ENCODE data around the gene UBA1. TPM values are rescaled to one million over a fixed set of nuclear protein-coding genes. Genes with fewer than 3 reads are reported as not detected.

UBA1 gene
- total RNA-seq, 4 donors from 2014 or later, result 125 to 218 (median 147) TPM

- no peak for DNase-seq (ENCODE audit: extremely low spot score)
- peaks cover 13 to 93% (median 85%) of the 10 kb centered on the region in 4 donors for H3K36me3 ChIP-seq
- no peaks in the 10 kb centered on the region for H3K9me3 ChIP-seq
- WGBS, result 75% methylated on average over 14 of the region's 18 CpGs
- H3K4me1 ChIP-seq, result peaks cover 6 to 13% (median 11%) of the 10 kb centered on the region in 4 donors
- H3K27ac ChIP-seq (replicated peaks in 1 of 4), result no peak overlapping the region
- no peaks in the 10 kb centered on the region for H3K27me3 ChIP-seq
- TF ChIP-seq, protein P1, sequence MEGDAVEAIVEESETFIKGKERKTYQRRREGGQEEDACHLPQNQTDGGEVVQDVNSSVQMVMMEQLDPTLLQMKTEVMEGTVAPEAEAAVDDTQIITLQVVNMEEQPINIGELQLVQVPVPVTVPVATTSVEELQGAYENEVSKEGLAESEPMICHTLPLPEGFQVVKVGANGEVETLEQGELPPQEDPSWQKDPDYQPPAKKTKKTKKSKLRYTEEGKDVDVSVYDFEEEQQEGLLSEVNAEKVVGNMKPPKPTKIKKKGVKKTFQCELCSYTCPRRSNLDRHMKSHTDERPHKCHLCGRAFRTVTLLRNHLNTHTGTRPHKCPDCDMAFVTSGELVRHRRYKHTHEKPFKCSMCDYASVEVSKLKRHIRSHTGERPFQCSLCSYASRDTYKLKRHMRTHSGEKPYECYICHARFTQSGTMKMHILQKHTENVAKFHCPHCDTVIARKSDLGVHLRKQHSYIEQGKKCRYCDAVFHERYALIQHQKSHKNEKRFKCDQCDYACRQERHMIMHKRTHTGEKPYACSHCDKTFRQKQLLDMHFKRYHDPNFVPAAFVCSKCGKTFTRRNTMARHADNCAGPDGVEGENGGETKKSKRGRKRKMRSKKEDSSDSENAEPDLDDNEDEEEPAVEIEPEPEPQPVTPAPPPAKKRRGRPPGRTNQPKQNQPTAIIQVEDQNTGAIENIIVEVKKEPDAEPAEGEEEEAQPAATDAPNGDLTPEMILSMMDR (IDR thresholded peaks at IDR 0.05), result no peak
- TF ChIP-seq POLR2A (IDR thresholded peaks at IDR 0.05; ENCODE audit: low read depth) (no peak), POLR2AphosphoS5 (IDR thresholded peaks at IDR 0.05) (no peak), EP300 (IDR thresholded peaks at IDR 0.05) (no peak)
- intact Hi-C loops (cut with DNase I), result no loop called here
- H3K4me3 ChIP-seq, result no peak overlapping the region
Observed at GRCh38 chrX:47172971-47173792, 20.4 kb upstream of the UBA1 start.

GRCh38 chrX:47174376-47174775, 19.3 kb upstream of the UBA1 start:
- Histone ChIP-seq H3K36me3 (peaks cover 11 to 100% (median 92%) of the 10 kb centered on the region in 4 donors), H3K9me3 (no peaks in the 10 kb centered on the region), H3K4me1 (peaks cover 6 to 23% (median 20%) of the 10 kb centered on the region in 4 donors), H3K27ac (replicated peaks in 1 of 4) (no peak overlapping the region), H3K27me3 (no peaks in the 10 kb centered on the region), H3K4me3 (no peak overlapping the region)
- intact Hi-C loops (cut with DNase I), result no loop called here
- WGBS, result 78% methylated on average over 12 of the region's 12 CpGs
- no peak for TF ChIP-seq POLR2AphosphoS5 (IDR thresholded peaks at IDR 0.05)
- TF ChIP-seq, protein P1 (IDR thresholded peaks at IDR 0.05), result no peak
- TF ChIP-seq POLR2A (IDR thresholded peaks at IDR 0.05; ENCODE audit: low read depth), result no peak
- TF ChIP-seq EP300 (IDR thresholded peaks at IDR 0.05), result no peak
- no peak for DNase-seq (ENCODE audit: extremely low spot score)

GRCh38 chrX:47174846-47175587, 18.6 kb upstream of the UBA1 start:
- Histone ChIP-seq H3K9me3 (no peaks in the 10 kb centered on the region), H3K36me3 (peaks cover 8 to 100% (median 91%) of the 10 kb centered on the region in 4 donors), H3K4me3 (no peak overlapping the region), H3K27me3 (no peaks in the 10 kb centered on the region), H3K4me1 (peaks cover 7 to 25% (median 20%) of the 10 kb centered on the region in 4 donors), H3K27ac (replicated peaks in 1 of 4) (no peak overlapping the region)
- intact Hi-C loops (cut with DNase I), result no loop called here
- TF ChIP-seq EP300 (IDR thresholded peaks at IDR 0.05) (no peak), POLR2A (IDR thresholded peaks at IDR 0.05; ENCODE audit: low read depth) (no peak), POLR2AphosphoS5 (IDR thresholded peaks at IDR 0.05) (no peak)
- TF ChIP-seq, protein P1 (IDR thresholded peaks at IDR 0.05), result no peak
- WGBS, result 83% methylated on average over 23 of the region's 23 CpGs
- DNase-seq (ENCODE audit: extremely low spot score), result no peak

DNA sequence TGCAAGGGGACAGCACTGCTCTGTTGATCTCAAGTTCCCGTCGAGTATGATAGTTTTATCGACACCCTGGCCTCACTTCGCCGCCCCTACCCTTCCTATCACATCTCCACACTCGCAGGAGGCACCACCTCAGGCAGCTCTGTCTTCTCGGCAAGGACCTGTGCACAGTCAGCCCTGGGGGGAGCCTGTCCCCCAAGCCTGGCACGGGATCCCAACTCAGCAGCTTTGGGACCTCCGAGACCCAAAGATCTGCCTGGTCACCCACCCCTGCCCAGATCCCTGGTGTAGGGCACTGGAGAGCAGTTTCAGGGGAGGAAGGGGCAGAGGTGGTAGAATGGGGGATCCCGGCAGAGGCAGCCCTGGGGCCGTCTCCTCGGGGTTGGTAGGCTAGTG, 18.0 kb upstream of the UBA1 start:
- intact Hi-C loops (cut with DNase I), result no loop called here
- Histone ChIP-seq H3K4me1 (peaks cover 4 to 19% (median 15%) of the 10 kb centered on the region in 4 donors), H3K9me3 (no peaks in the 10 kb centered on the region), H3K27me3 (no peaks in the 10 kb centered on the region), H3K36me3 (peaks cover 13 to 100% (median 95%) of the 10 kb centered on the region in 4 donors), H3K27ac (replicated peaks in 1 of 4) (no peak overlapping the region), H3K4me3 (no peak overlapping the region)
- DNase-seq (ENCODE audit: extremely low spot score), result no peak
- TF ChIP-seq POLR2AphosphoS5 (IDR thresholded peaks at IDR 0.05), result no peak
- no peak for TF ChIP-seq EP300 (IDR thresholded peaks at IDR 0.05)
- no peak for TF ChIP-seq POLR2A (IDR thresholded peaks at IDR 0.05; ENCODE audit: low read depth)
- TF ChIP-seq, protein P1 (IDR thresholded peaks at IDR 0.05), result no peak
- 76% methylated on average over 9 of the region's 12 CpGs for WGBS

Measured in esophagus muscularis mucosa (tissue), 4 donors.